Natural killer cell treated with Interleukin-12 subunit alpha and Interleukin-12 subunit beta and Interleukin-15 and Interleukin-18, amount 100 ng/mL, for 72 hours (primary cell): ENCODE data around the gene RER1. TPM values are rescaled to one million over a fixed set of nuclear protein-coding genes. Genes with fewer than 3 reads are reported as not detected.
A peak's percentile ranks its signal among the peaks of the same experiment; 100 is the strongest.

ENCODE experiments used
- ATAC-seq, 2 donors: fragments of 150-1000 bp; cut with Tn5 transposase in 1 of 2; sonication (Bioruptor Pico), chemical (Tn5 transposase) in 1 of 2; 2 replicates each; pipeline ENCODE4 v1.10.0; 2021
- DNase-seq: peaks from one replicate; pipeline ENCODE4 v3.0.0; 2022; ENCODE audit warnings: low spot score
- H3K27ac Mint-ChIP-seq, 2 donors: 1 replicate in 1 of 2; 2 replicates in 1 of 2; pipeline ENCODE4 v1.8.0; 2022; ENCODE audit warnings: mixed read lengths in 2 of 2, mild to moderate bottlenecking in 1 of 2, moderate library complexity in 1 of 2
- H3K27me3 Mint-ChIP-seq, 2 donors: 1 replicate in 1 of 2; 2 replicates in 1 of 2; pipeline ENCODE4 v1.8.0; 2022; ENCODE audit warnings: mixed read lengths in 2 of 2
- H3K36me3 Mint-ChIP-seq: one replicate; pipeline ENCODE4 v1.8.0; 2022; ENCODE audit warnings: mixed read lengths
- H3K4me1 Mint-ChIP-seq, 2 donors: 1 replicate in 1 of 2; 2 replicates in 1 of 2; pipeline ENCODE4 v1.8.0; 2022; ENCODE audit warnings: low read depth in 2 of 2, mixed read lengths in 2 of 2, mild to moderate bottlenecking in 1 of 2
- H3K4me3 Mint-ChIP-seq: one replicate; pipeline ENCODE4 v1.8.0; 2022; ENCODE audit warnings: mixed read lengths
- H3K9me3 Mint-ChIP-seq: 2 replicates; pipeline ENCODE4 v1.8.0; 2022; ENCODE audit warnings: mixed read lengths
- total RNA-seq, 2 donors: library from RNA; stranded (reverse); gene quantifications; one replicate each; pipeline ENCODE4 v1.2.3, GENCODE V29; 2022

Gene RER1
- total RNA-seq, 2 donors from 2014 or later: 139 to 161 TPM

GRCh38 chr1:2407991-2408275 is 16.3 kb downstream of the RER1 start:
- Mint-ChIP-seq H3K36me3 (no peaks in the 10 kb centered on the region), H3K4me1 (peaks cover 0 to 8% of the 10 kb centered on the region in 2 donors), H3K4me3 (no peak overlapping the region), H3K27me3 (no peaks in the 10 kb centered on the region), H3K9me3 (no peaks in the 10 kb centered on the region), H3K27ac (no peak overlapping the region)
- ATAC-seq (no peak), DNase-seq (no peak)

DNA sequence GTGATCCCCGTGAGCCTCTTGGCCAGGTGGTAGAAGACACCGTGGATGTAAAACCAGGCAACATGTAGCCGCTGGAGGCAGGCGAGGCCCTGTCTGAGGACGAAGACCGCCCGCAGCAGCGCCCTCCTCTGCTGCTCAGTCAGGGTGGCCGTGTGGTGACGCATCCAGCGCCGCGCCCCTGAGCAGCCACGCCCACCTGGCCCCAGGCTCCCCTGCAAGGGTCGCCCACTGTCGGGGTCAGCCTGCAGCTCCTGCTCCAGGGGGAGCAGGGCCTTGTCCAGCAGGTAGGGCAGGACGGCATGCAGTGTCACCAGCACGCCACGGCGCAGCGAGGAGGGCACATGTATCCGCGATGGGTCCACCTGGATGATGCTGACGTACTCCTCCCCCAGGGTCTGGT is 16.8 kb downstream of the RER1 start:
- Mint-ChIP-seq H3K27me3 (no peaks in the 10 kb centered on the region), H3K9me3 (no peaks in the 10 kb centered on the region), H3K4me1 (peaks cover 0 to 6% of the 10 kb centered on the region in 2 donors), H3K36me3 (no peaks in the 10 kb centered on the region), H3K4me3 (no peak overlapping the region), H3K27ac (no peak overlapping the region)
- DNase-seq (no peak), ATAC-seq (no peak)

GRCh38 chr1:2408859-2409276 is 17.2 kb downstream of the RER1 start:
- no peak for ATAC-seq
- DNase-seq: no peak
- no peaks in the 10 kb centered on the region for H3K36me3 Mint-ChIP-seq
- peaks cover under 1 to 6% of the 10 kb centered on the region in 2 donors for H3K4me1 Mint-ChIP-seq
- no peak overlapping the region for H3K4me3 Mint-ChIP-seq
- no peak overlapping the region for H3K27ac Mint-ChIP-seq
- no peaks in the 10 kb centered on the region for H3K9me3 Mint-ChIP-seq
- H3K27me3 Mint-ChIP-seq: no peaks in the 10 kb centered on the region

- no peak overlapping the region for H3K4me3 Mint-ChIP-seq
- H3K27me3 Mint-ChIP-seq: no peaks in the 10 kb centered on the region
- DNase-seq (no peak), ATAC-seq (no peak)
- no peaks in the 10 kb centered on the region for H3K9me3 Mint-ChIP-seq
- no peaks in the 10 kb centered on the region for H3K36me3 Mint-ChIP-seq
- peaks cover 8 to 11% of the 10 kb centered on the region in 2 donors for H3K4me1 Mint-ChIP-seq
- H3K27ac Mint-ChIP-seq: peak overlapping the region in 1 of 2 donors; percentile 19
Observed at GRCh38 chr1:2409745-2410144, 18.1 kb downstream of the RER1 start.

- peak overlapping the region; percentile 72 for H3K4me3 Mint-ChIP-seq
Observed at GRCh38 chr1:2411801-2412394, 20.3 kb downstream of the RER1 start.

GRCh38 chr1:2412395-2412772 is 20.7 kb downstream of the RER1 start, which contains the start of gene PEX10:
Gene PEX10, minus strand, starts transcription at chr1:2412564. Its CDS starts 62 bp downstream, at chr1:2412502.
- H3K27ac Mint-ChIP-seq: peak within 1 kb of the TSS; percentile 57 to 59
- H3K36me3 Mint-ChIP-seq: no peaks in the 10 kb centered on the region
- peak; percentile 95 to 98 for ATAC-seq
- no peaks in the 10 kb centered on the region for H3K27me3 Mint-ChIP-seq
- H3K9me3 Mint-ChIP-seq: no peaks in the 10 kb centered on the region
- peaks cover 24% of the 10 kb centered on the region in 2 donors for H3K4me1 Mint-ChIP-seq
- peak within 1 kb of the TSS; percentile 95 for H3K4me3 Mint-ChIP-seq
- peak; percentile 99 for DNase-seq

More at GRCh38 chr1:2411801-2412394, 20.3 kb downstream of the RER1 start:
- Mint-ChIP-seq H3K27me3 (no peaks in the 10 kb centered on the region), H3K27ac (peak overlapping the region; percentile 57 to 59), H3K36me3 (no peaks in the 10 kb centered on the region), H3K4me1 (peaks cover 22% of the 10 kb centered on the region in 2 donors), H3K9me3 (no peaks in the 10 kb centered on the region)
- DNase-seq (peak; percentile 69), ATAC-seq (peak; percentile 66 to 73)

DNA sequence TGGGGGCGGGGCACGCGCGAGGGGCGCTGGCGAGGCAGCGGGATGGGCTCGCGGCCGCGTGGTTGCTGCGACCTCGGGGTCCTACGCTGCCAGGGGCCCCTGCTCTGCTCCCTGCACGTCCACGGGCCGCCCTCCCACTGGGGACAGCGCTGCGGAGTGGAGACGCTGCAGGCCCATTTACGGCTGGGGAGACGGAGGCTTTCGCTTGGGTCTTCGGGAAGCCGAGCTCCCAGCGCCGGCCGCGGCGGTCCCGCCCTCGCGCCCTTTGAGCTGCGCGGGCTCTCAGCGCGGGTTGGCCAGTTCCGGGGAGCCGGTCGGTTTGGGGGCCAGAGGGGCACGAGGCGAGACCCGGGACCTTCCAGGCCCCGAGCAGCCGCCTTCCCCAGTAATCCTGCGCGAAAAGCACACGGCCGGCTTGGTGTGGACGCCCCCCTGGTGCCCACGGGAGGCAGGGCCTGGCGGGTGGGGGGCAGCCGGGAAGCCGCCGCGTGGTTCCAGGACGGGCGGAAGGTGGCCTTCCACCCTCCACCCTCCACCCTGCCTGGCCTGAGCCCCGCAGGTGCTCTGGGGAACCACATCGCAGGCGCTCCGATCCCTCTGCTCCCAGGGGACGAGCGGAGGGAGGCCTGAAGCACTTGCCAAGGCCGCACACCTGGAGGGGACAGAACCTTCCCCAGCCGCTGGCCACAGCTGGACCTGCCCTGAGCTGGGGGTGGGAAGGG is 21.3 kb downstream of the RER1 start:
- ATAC-seq (peak; percentile 49 to 54), DNase-seq (no peak)
- Mint-ChIP-seq H3K36me3 (no peaks in the 10 kb centered on the region), H3K4me1 (peaks cover 20 to 24% of the 10 kb centered on the region in 2 donors), H3K27ac (no peak overlapping the region), H3K4me3 (peak overlapping the region; percentile 60), H3K27me3 (no peaks in the 10 kb centered on the region), H3K9me3 (no peaks in the 10 kb centered on the region)

- Mint-ChIP-seq H3K27ac (peak overlapping the region; percentile 74 to 94), H3K4me3 (peak overlapping the region; percentile 95), H3K27me3 (no peaks in the 10 kb centered on the region), H3K9me3 (no peaks in the 10 kb centered on the region), H3K4me1 (peaks cover 20 to 24% of the 10 kb centered on the region in 2 donors), H3K36me3 (no peaks in the 10 kb centered on the region)
- DNase-seq (no peak), ATAC-seq (no peak)
Observed at GRCh38 chr1:2413495-2414296, 22.1 kb downstream of the RER1 start.

- ATAC-seq (no peak), DNase-seq (peak; percentile 82)
- H3K36me3 Mint-ChIP-seq: no peaks in the 10 kb centered on the region
- H3K4me1 Mint-ChIP-seq: peaks cover 24% of the 10 kb centered on the region in 2 donors
- peak overlapping the region; percentile 95 for H3K4me3 Mint-ChIP-seq
- no peaks in the 10 kb centered on the region for H3K9me3 Mint-ChIP-seq
- no peaks in the 10 kb centered on the region for H3K27me3 Mint-ChIP-seq
- peak overlapping the region; percentile 74 to 94 for H3K27ac Mint-ChIP-seq
Observed at GRCh38 chr1:2414297-2414958, 22.8 kb downstream of the RER1 start.

DNA sequence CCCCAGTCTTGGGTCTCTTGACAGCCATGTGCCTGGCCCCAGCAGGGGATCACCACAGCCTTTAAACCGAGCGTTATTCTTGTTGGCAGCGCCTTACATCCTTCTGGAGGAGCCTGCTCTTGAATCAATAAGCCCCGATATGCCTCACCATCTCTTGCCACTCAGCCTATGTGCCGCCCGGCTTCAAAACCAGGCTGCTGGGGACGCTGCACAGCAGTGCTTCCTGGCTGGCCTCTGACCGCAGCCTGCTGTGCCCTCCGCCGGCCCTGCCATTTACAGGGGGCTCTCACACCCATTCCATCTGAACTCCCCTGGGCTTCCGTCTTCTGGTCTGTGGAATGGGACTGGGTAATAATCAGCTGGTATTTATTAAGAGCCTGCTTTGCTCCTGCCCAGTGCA is 23.7 kb downstream of the RER1 start:
- Mint-ChIP-seq H3K27me3 (no peaks in the 10 kb centered on the region), H3K27ac (peak overlapping the region; percentile 74 to 94), H3K9me3 (no peaks in the 10 kb centered on the region), H3K4me3 (peak overlapping the region; percentile 82), H3K36me3 (no peaks in the 10 kb centered on the region), H3K4me1 (peaks cover 24% of the 10 kb centered on the region in 2 donors)
- no peak for DNase-seq
- ATAC-seq: no peak

GRCh38 chr1:2415801-2416208 is 24.2 kb downstream of the RER1 start:
- Mint-ChIP-seq H3K36me3 (no peaks in the 10 kb centered on the region), H3K4me1 (peaks cover 24% of the 10 kb centered on the region in 2 donors), H3K9me3 (no peaks in the 10 kb centered on the region), H3K4me3 (peak overlapping the region; percentile 82), H3K27ac (peak overlapping the region; percentile 74 to 94), H3K27me3 (no peaks in the 10 kb centered on the region)
- peak in 1 of 2 donors; percentile 17 for ATAC-seq
- DNase-seq: peak; percentile 75

GRCh38 chr1:2416403-2416802 is 24.8 kb downstream of the RER1 start:
- H3K36me3 Mint-ChIP-seq: no peaks in the 10 kb centered on the region
- no peaks in the 10 kb centered on the region for H3K9me3 Mint-ChIP-seq
- no peaks in the 10 kb centered on the region for H3K27me3 Mint-ChIP-seq
- ATAC-seq (no peak), DNase-seq (no peak)
- H3K4me3 Mint-ChIP-seq: peak overlapping the region; percentile 82
- peak overlapping the region; percentile 74 to 90 for H3K27ac Mint-ChIP-seq
- peaks cover 24% of the 10 kb centered on the region in 2 donors for H3K4me1 Mint-ChIP-seq

DNA sequence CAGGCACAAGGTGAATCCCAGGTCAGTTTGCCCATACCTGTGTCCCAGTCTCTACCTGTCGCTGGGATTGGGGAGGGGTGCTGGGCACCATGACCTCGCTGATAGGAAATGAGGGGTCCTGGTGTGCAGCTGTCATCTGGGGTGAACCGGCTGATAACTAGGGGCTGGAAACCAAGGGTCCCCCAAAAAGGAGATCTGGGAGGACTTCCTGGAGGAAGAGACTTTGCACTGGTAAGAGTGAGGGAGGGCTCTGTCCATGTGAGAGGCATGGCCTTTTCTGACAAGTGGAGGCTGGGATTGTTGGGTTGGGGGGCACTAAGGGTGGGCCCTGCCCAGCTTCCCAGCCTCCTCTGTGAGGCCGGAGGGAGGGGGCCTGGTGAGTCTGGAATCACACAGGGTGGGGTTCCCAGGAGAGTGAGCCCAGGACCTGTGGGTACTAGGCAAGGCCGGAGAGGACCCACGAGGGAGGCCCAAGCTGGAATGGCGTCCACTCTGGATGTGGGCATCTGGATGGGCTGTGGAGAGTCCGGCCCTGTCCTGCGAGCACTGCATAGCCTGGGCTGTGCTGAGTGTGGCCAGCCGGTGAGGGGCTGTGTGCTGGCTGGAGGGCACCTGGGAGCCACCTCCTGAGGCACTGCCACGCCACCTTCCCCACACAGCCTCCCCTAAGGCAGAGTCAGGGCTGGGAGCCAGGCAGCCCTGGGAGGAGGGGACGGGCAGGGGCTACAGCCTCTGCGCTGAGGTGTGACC is 25.6 kb downstream of the RER1 start:
- no peak for DNase-seq
- Mint-ChIP-seq H3K4me3 (peak overlapping the region; percentile 82), H3K27ac (peak overlapping the region; percentile 74 to 90), H3K27me3 (no peaks in the 10 kb centered on the region), H3K9me3 (no peaks in the 10 kb centered on the region), H3K4me1 (peaks cover 24% of the 10 kb centered on the region in 2 donors), H3K36me3 (no peaks in the 10 kb centered on the region)
- ATAC-seq: no peak
